GM23338 (cell line): Measurements from ENCODE around the gene MT1B. TPM values are rescaled to one million over a fixed set of nuclear protein-coding genes. Genes with fewer than 3 reads are reported as not detected.

Source experiments
- ATAC-seq: fragments of 200-7000 bp; cut with Tn5 transposase; 3 replicates; pipeline ENCODE4 v1.9.1; 2020
- DNase-seq: peaks from one replicate; pipeline ENCODE4 v3.0.0-alpha.2; 2015; ENCODE audit warnings: low spot score
- H2AFZ ChIP-seq: fragments of 200-600 bp; sonication (generic); 2 replicates; pipeline ENCODE4 v1.8.0; 2016; ENCODE audit warnings: antibody characterized with exemption, mild to moderate bottlenecking, moderate library complexity
- H3F3A ChIP-seq: fragments of 200-600 bp; sonication (generic); replicated peaks from 2 replicates; pipeline ENCODE4 v1.8.0; 2017; ENCODE audit warnings: antibody characterized with exemption, mixed run types, low read depth
- H3K27ac ChIP-seq: fragments of 200-600 bp; sonication (generic); 2 replicates; pipeline ENCODE4 v1.6.1; 2016; ENCODE audit warnings: low read depth
- H3K27me3 ChIP-seq: fragments of 200-600 bp; sonication (generic); 2 replicates; pipeline ENCODE4 v1.8.0; 2016; ENCODE audit warnings: mild to moderate bottlenecking, mixed run types, moderate library complexity; ENCODE audit not compliant: insufficient read depth
- H3K36me3 ChIP-seq: fragments of 200-600 bp; sonication (generic); 2 replicates; pipeline ENCODE4 v1.8.0; 2016; ENCODE audit warnings: mild to moderate bottlenecking; ENCODE audit not compliant: insufficient read depth
- H3K4me1 ChIP-seq: fragments of 200-600 bp; sonication (generic); 2 replicates; pipeline ENCODE4 v1.8.0; 2016; ENCODE audit warnings: mild to moderate bottlenecking, moderate library complexity; ENCODE audit not compliant: insufficient read depth
- H3K4me2 ChIP-seq: fragments of 200-600 bp; sonication (generic); 2 replicates; pipeline ENCODE4 v1.7.1; 2017; ENCODE audit warnings: mixed run types
- H3K4me3 ChIP-seq: fragments of 200-600 bp; sonication (generic); 2 replicates; pipeline ENCODE4 v1.6.1; 2016; ENCODE audit warnings: mixed run types
- H3K79me2 ChIP-seq: fragments of 200-600 bp; sonication (generic); replicated peaks from 2 replicates; pipeline ENCODE4 v1.8.0; 2017; ENCODE audit warnings: mild to moderate bottlenecking; ENCODE audit not compliant: insufficient read depth
- H3K9me2 ChIP-seq: fragments of 200-600 bp; sonication (generic); 2 replicates; pipeline ENCODE4 v1.8.0; 2017; ENCODE audit not compliant: insufficient read depth
- H4K20me1 ChIP-seq: fragments of 200-600 bp; sonication (generic); replicated peaks from 2 replicates; pipeline ENCODE4 v1.8.0; 2017; ENCODE audit warnings: mild to moderate bottlenecking; ENCODE audit not compliant: insufficient read depth
- H3K27ac Mint-ChIP-seq: 2 replicates; pipeline ENCODE4 v1.8.0; 2020; ENCODE audit warnings: inconsistent platforms, mild to moderate bottlenecking, moderate library complexity, mixed read lengths
- H3K27me3 Mint-ChIP-seq: 3 replicates; pipeline ENCODE4 v1.8.0; 2022; ENCODE audit warnings: low read depth, mild to moderate bottlenecking, moderate library complexity, mixed read lengths, inconsistent platforms; ENCODE audit not compliant: insufficient read depth, poor library complexity
- H3K36me3 Mint-ChIP-seq: 3 replicates; pipeline ENCODE4 v1.8.0; 2021; ENCODE audit warnings: low read depth, mild to moderate bottlenecking, inconsistent platforms, moderate library complexity, mixed read lengths
- H3K4me1 Mint-ChIP-seq: 3 replicates; pipeline ENCODE4 v1.8.0; 2020; ENCODE audit warnings: mild to moderate bottlenecking, inconsistent platforms, mixed read lengths
- H3K4me3 Mint-ChIP-seq: 3 replicates; pipeline ENCODE4 v1.8.0; 2021; ENCODE audit warnings: moderate library complexity, mild to moderate bottlenecking, inconsistent platforms, mixed read lengths
- H3K9me3 Mint-ChIP-seq: 3 replicates; pipeline ENCODE4 v1.8.0; 2020; ENCODE audit warnings: moderate library complexity, mild to moderate bottlenecking, inconsistent platforms, mixed read lengths
- CREB1 ChIP-seq: fragments of 250-450 bp; sonication (Bioruptor Pico); IDR thresholded peaks from 2 replicates; pipeline ENCODE4 v1.5.0; 2020; ENCODE audit warnings: low read depth, mild to moderate bottlenecking, moderate library complexity
- CTCF ChIP-seq, 2 experiments: fragments of 200-600 bp in 1 of 2; sonication (generic) in 1 of 2; conservative IDR thresholded peaks; 2 replicates each; pipeline versions ENCODE4 v1.5.1 to v1.6.1; 2016 to 2017; ENCODE audit warnings: antibody characterized with exemption in 2 of 2, low read depth in 2 of 2, mild to moderate bottlenecking in 2 of 2, moderate library complexity in 1 of 2
- ETS1 ChIP-seq: IDR thresholded peaks from 2 replicates; pipeline ENCODE4 v1.6.1; 2016; ENCODE audit warnings: antibody characterized with exemption
- EZH2 ChIP-seq: fragments of 200-600 bp; sonication (generic); IDR thresholded peaks from one replicate; pipeline ENCODE4 v1.8.0; 2017; ENCODE audit warnings: antibody characterized with exemption, mild to moderate bottlenecking, low read depth; ENCODE audit not compliant: unreplicated experiment
- EZH2phosphoT487 ChIP-seq: fragments of 200-600 bp; sonication (generic); IDR thresholded peaks from one replicate; pipeline ENCODE4 v1.8.1; 2018; ENCODE audit warnings: antibody characterized with exemption; ENCODE audit not compliant: unreplicated experiment
- JUNB ChIP-seq: IDR thresholded peaks from one replicate; pipeline ENCODE4 v1.6.1; 2016; ENCODE audit warnings: antibody characterized with exemption; ENCODE audit not compliant: unreplicated experiment
- NANOG ChIP-seq: IDR thresholded peaks from 2 replicates; pipeline ENCODE4 v1.6.1; 2016; ENCODE audit warnings: antibody characterized with exemption, borderline replicate concordance
- POLR2AphosphoS5 ChIP-seq: IDR thresholded peaks from 2 replicates; pipeline ENCODE4 v1.6.1; 2016; ENCODE audit warnings: antibody characterized with exemption, low read depth
- REST ChIP-seq: IDR thresholded peaks from one replicate; pipeline ENCODE4 v1.6.1; 2018; ENCODE audit warnings: antibody characterized with exemption; ENCODE audit not compliant: unreplicated experiment
- STAT1 ChIP-seq: IDR thresholded peaks from one replicate; pipeline ENCODE4 v1.6.1; 2016; ENCODE audit warnings: antibody characterized with exemption; ENCODE audit not compliant: unreplicated experiment
- ZNF114 ChIP-seq: fragments of 250-450 bp; sonication (Bioruptor Pico); IDR thresholded peaks from 2 replicates; pipeline ENCODE4 v1.5.0; 2020; ENCODE audit warnings: mild to moderate bottlenecking, moderate library complexity
- ZNF331 ChIP-seq: fragments of 250-450 bp; sonication (Bioruptor Pico); IDR thresholded peaks from 2 replicates; pipeline ENCODE4 v1.5.0; 2020; ENCODE audit warnings: low read depth, mild to moderate bottlenecking, moderate library complexity
- polyA plus RNA-seq: library from polyadenylated mRNA; unstranded; fragments of >200 nt; fragmentation: Nextera tagmentation; extraction: Ambion mirVana; gene quantifications from 2 replicates; pipeline ENCODE4 v1.2.1, GENCODE V29; 2016
- total RNA-seq: library from RNA; depleted of rRNA; stranded (reverse); fragments of >200 nt; shearing (Covaris generic); gene quantifications from 2 replicates; pipeline ENCODE4 v1.2.3, GENCODE V29; 2014

Gene MT1B
- total and polyA plus RNA-seq, 2 experiments from 2014 or later = not detected

GRCh38 chr16:56635441-56635967 is 16.2 kb upstream of the MT1B start:
- DNase-seq (peak; percentile 55), ATAC-seq (peak; percentile 16)
- Histone ChIP-seq H3K4me3 (peak overlapping the region; percentile 53), H4K20me1 (peaks cover 16% of the 10 kb centered on the region), H3K4me2 (peak overlapping the region; percentile 75), H3K27ac (no peak overlapping the region), H3K79me2 (no peaks in the 10 kb centered on the region), H3K27me3 (peaks cover 100% of the 10 kb centered on the region), H3K4me1 (peaks cover 19% of the 10 kb centered on the region; the same call in 1 of the 2 replicates), H3K9me2 (no peaks in the 10 kb centered on the region), H3F3A (peaks cover 11% of the 10 kb centered on the region; the same call in 1 of the 2 replicates), H2AFZ (peak overlapping the region; percentile 38; the same call in 1 of the 2 replicates), H3K36me3 (no peaks in the 10 kb centered on the region; the same call in 1 of the 2 replicates)
- no peak overlapping the region for H3K27ac Mint-ChIP-seq
- peak overlapping the region; percentile 71 for H3K4me3 Mint-ChIP-seq
- H3K36me3 Mint-ChIP-seq = no peaks in the 10 kb centered on the region; the same call in 2 of the 3 replicates
- peaks cover 30% of the 10 kb centered on the region for H3K4me1 Mint-ChIP-seq
- no peak for TF ChIP-seq CREB1 (CRISPR knock-in tag)
- TF ChIP-seq POLR2AphosphoS5 = no peak
- TF ChIP-seq NANOG = no peak
- no peak for TF ChIP-seq ZNF331
- no peak for TF ChIP-seq CTCF (conservative IDR thresholded peaks at IDR 0.05; ENCODE audit: low read depth in 2 of 2)
- TF ChIP-seq EZH2 = peak; percentile 46
- no peak for TF ChIP-seq ZNF114 (CRISPR knock-in tag)
- no peak for TF ChIP-seq REST
- TF ChIP-seq JUNB = no peak
- no peak for TF ChIP-seq STAT1
- peak; percentile 98 for TF ChIP-seq EZH2phosphoT487
- no peak for TF ChIP-seq ETS1
- peaks cover 100% of the 10 kb centered on the region for H3K27me3 Mint-ChIP-seq
- H3K9me3 Mint-ChIP-seq = no peaks in the 10 kb centered on the region; the same call in 2 of the 3 replicates
